GM18499 (cell line): ENCODE results near the gene GRAMD1B.
"Not testable (repeated sequence)": the region's sequence is repeated elsewhere in the genome, so short reads cannot be mapped to it uniquely, and the experiment has no call there.

Experiments used
- ATAC-seq: cut with Tn5 transposase; IDR thresholded peaks from one replicate; pipeline ENCODE4 v1.9.1; 2021; ENCODE audit warnings: moderate number of reproducible peaks; ENCODE audit not compliant: insufficient read depth, unreplicated experiment

The GRAMD1B gene

GRCh38 chr11:123558536-123559315, 128.7 kb downstream of the GRAMD1B start:
- no peak for ATAC-seq

- no peak for ATAC-seq
Measured at GRCh38 chr11:123559523-123559955, 129.5 kb downstream of the GRAMD1B start.

GRCh38 chr11:123560006-123560405, 129.9 kb downstream of the GRAMD1B start:
- no peak for ATAC-seq

GRCh38 chr11:123561431-123561800, 131.3 kb downstream of the GRAMD1B start:
- no peak for ATAC-seq

- no peak for ATAC-seq
Measured at GRCh38 chr11:123562158-123562557, 132.1 kb downstream of the GRAMD1B start.

- ATAC-seq, result no peak
Measured at GRCh38 chr11:123562829-123563228, 132.8 kb downstream of the GRAMD1B start.

- ATAC-seq, result no peak
Measured at GRCh38 chr11:123564221-123564620, 134.2 kb downstream of the GRAMD1B start.

GRCh38 chr11:123566852-123567251, 136.8 kb downstream of the GRAMD1B start:
- no peak for ATAC-seq

- no peak for ATAC-seq
Measured at GRCh38 chr11:123567466-123567865, 137.4 kb downstream of the GRAMD1B start.

- ATAC-seq, result no peak
Measured at GRCh38 chr11:123568367-123568870, 138.3 kb downstream of the GRAMD1B start.

- ATAC-seq, result no peak
Measured at GRCh38 chr11:123569393-123569792, 139.3 kb downstream of the GRAMD1B start.

GRCh38 chr11:123570939-123571580, 141.0 kb downstream of the GRAMD1B start:
- ATAC-seq, result no peak

GRCh38 chr11:123572791-123573190, 142.7 kb downstream of the GRAMD1B start:
- ATAC-seq, result not testable (repeated sequence)

- ATAC-seq, result no peak
Measured at GRCh38 chr11:123573286-123573685, 143.2 kb downstream of the GRAMD1B start.

- ATAC-seq, result no peak
Measured at GRCh38 chr11:123575441-123575840, 145.4 kb downstream of the GRAMD1B start.

GRCh38 chr11:123576082-123576481, 146.0 kb downstream of the GRAMD1B start:
- ATAC-seq, result no peak

GRCh38 chr11:123576501-123576900, 146.4 kb downstream of the GRAMD1B start:
- no peak for ATAC-seq

- ATAC-seq, result no peak
Measured at GRCh38 chr11:123577081-123577598, 147.1 kb downstream of the GRAMD1B start.

- no peak for ATAC-seq
Measured at GRCh38 chr11:123578778-123579481, 148.9 kb downstream of the GRAMD1B start.

GRCh38 chr11:123579482-123579812, 149.4 kb downstream of the GRAMD1B start:
- no peak for ATAC-seq

GRCh38 chr11:123580137-123580536, 150.1 kb downstream of the GRAMD1B start:
- ATAC-seq, result no peak
